ENCODE data around the gene ZNFX1. TPM values are rescaled to one million over a fixed set of nuclear protein-coding genes. Genes with fewer than 3 reads are reported as not detected.

The ZNFX1 gene
- total RNA-seq, 1 donor from 2014 or later: 77.4 TPM

DNA sequence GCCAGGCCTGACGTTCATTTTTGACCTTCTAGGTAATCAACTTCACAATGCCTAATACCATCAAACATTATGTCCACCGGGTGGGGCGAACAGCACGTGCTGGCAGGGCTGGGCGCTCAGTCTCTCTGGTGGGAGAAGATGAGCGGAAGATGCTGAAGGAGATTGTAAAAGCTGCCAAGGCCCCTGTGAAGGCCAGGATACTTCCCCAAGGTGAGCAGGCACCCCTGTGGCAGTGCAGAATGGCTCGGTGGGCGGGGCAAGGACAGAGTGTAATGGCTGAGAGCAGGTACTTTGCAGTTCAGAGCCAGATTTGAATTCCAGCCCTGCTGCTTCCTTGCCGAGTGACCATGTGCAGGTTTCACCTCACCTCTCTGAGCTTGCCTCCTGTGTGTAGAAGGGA, 41.6 kb downstream of the ZNFX1 start:
- FAIRE-seq (no peak), DNase-seq (ENCODE audit: low read depth) (no peak)
- no peak overlapping the region for H2AFZ ChIP-seq (ENCODE audit: low read depth, low read length)
- no peak overlapping the region for H3K4me3 ChIP-seq (ENCODE audit: insufficient read depth, low read depth, low read length)
- TF ChIP-seq, protein P1, sequence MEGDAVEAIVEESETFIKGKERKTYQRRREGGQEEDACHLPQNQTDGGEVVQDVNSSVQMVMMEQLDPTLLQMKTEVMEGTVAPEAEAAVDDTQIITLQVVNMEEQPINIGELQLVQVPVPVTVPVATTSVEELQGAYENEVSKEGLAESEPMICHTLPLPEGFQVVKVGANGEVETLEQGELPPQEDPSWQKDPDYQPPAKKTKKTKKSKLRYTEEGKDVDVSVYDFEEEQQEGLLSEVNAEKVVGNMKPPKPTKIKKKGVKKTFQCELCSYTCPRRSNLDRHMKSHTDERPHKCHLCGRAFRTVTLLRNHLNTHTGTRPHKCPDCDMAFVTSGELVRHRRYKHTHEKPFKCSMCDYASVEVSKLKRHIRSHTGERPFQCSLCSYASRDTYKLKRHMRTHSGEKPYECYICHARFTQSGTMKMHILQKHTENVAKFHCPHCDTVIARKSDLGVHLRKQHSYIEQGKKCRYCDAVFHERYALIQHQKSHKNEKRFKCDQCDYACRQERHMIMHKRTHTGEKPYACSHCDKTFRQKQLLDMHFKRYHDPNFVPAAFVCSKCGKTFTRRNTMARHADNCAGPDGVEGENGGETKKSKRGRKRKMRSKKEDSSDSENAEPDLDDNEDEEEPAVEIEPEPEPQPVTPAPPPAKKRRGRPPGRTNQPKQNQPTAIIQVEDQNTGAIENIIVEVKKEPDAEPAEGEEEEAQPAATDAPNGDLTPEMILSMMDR (IDR thresholded peaks at IDR 0.05; ENCODE audit: insufficient read depth, low read depth, low read length): no peak
- TF ChIP-seq EZH2 (IDR thresholded peaks at IDR 0.05; ENCODE audit: insufficient read depth, low read length): no peak
- no peaks in the 10 kb centered on the region for H3K4me1 ChIP-seq (ENCODE audit: insufficient read depth, low read length)
- H3K79me2 ChIP-seq (ENCODE audit: insufficient read depth, low read length): peaks cover 2% of the 10 kb centered on the region
- no peak overlapping the region for H3K27ac ChIP-seq (ENCODE audit: low read depth, low read length)
- Mint-ChIP-seq H3K27ac (ENCODE audit: unreplicated experiment) (no peak overlapping the region), H3K27me3 (ENCODE audit: low read depth, unreplicated experiment) (no peaks in the 10 kb centered on the region), H3K36me3 (ENCODE audit: low read depth, unreplicated experiment) (peaks cover 22% of the 10 kb centered on the region), H3K4me3 (ENCODE audit: unreplicated experiment) (no peak overlapping the region), H3K9me3 (ENCODE audit: unreplicated experiment) (no peaks in the 10 kb centered on the region), H3K4me1 (ENCODE audit: low read depth, unreplicated experiment) (peaks cover 2% of the 10 kb centered on the region)
- peaks cover 55% of the 10 kb centered on the region for H3K36me3 ChIP-seq (ENCODE audit: insufficient read depth, low read length)
- H3K9me3 ChIP-seq (ENCODE audit: insufficient read depth, low read depth, low read length): no peaks in the 10 kb centered on the region
- H4K20me1 ChIP-seq (ENCODE audit: insufficient read depth, low read length): peaks cover 5% of the 10 kb centered on the region
- no peak overlapping the region for H3K4me2 ChIP-seq (ENCODE audit: low read length)
- no peaks in the 10 kb centered on the region for H3K27me3 ChIP-seq (ENCODE audit: insufficient read depth, low read length)
- H3K9ac ChIP-seq (ENCODE audit: low read length): no peak overlapping the region

DNA sequence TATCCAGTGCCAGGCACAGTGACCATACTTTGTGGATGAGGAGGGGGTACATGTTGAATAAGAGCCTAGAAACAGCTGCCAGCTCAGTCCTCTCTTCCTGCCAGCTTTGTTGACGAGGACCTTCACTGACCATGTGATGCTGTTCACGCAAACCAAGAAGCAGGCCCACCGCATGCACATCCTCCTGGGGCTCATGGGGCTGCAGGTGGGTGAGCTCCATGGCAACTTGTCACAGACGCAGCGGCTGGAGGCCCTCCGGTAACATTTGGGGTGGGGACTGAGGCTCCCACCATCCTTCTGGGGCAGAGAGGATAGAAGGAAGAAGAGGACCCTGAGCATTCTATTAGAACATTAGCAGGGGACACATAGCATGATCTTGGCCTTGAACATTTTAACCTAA, 43.0 kb downstream of the ZNFX1 start:
- H3K27ac Mint-ChIP-seq (ENCODE audit: unreplicated experiment): no peak overlapping the region
- H3K36me3 ChIP-seq (ENCODE audit: insufficient read depth, low read length): peaks cover 62% of the 10 kb centered on the region

DNA sequence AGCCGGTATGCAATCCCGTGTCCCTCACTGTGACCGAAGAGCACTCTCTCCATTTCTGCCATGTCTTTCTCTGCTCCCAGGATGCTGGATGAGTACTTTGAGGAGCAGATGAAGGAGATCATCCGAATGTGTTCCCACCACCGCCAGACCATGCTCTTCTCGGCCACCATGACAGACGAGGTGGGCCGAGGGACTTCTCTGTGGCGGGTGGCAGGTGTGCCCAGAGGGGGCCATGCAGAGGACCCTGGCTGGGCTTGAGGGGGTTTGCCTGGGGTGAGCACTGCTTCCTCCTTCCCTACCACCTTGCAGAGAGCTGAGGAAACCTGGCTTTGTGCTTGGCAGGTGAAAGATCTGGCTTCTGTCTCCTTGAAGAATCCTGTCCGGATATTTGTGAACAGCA, 44.6 kb downstream of the ZNFX1 start:
- Mint-ChIP-seq H3K36me3 (ENCODE audit: low read depth, unreplicated experiment) (peaks cover 21% of the 10 kb centered on the region), H3K9me3 (ENCODE audit: unreplicated experiment) (no peaks in the 10 kb centered on the region), H3K4me3 (ENCODE audit: unreplicated experiment) (peak overlapping the region; percentile 51), H3K27me3 (ENCODE audit: low read depth, unreplicated experiment) (no peaks in the 10 kb centered on the region), H3K4me1 (ENCODE audit: low read depth, unreplicated experiment) (peaks cover 13% of the 10 kb centered on the region), H3K27ac (ENCODE audit: unreplicated experiment) (no peak overlapping the region)
- Histone ChIP-seq H2AFZ (ENCODE audit: low read depth, low read length) (no peak overlapping the region), H3K27me3 (ENCODE audit: insufficient read depth, low read length) (no peaks in the 10 kb centered on the region), H4K20me1 (ENCODE audit: insufficient read depth, low read length) (peaks cover 5% of the 10 kb centered on the region), H3K4me1 (ENCODE audit: insufficient read depth, low read length) (no peaks in the 10 kb centered on the region), H3K36me3 (ENCODE audit: insufficient read depth, low read length) (peaks cover 60% of the 10 kb centered on the region), H3K4me2 (ENCODE audit: low read length) (no peak overlapping the region), H3K9ac (ENCODE audit: low read length) (no peak overlapping the region), H3K9me3 (ENCODE audit: insufficient read depth, low read depth, low read length) (no peaks in the 10 kb centered on the region), H3K4me3 (ENCODE audit: insufficient read depth, low read depth, low read length) (no peak overlapping the region), H3K27ac (ENCODE audit: low read depth, low read length) (no peak overlapping the region), H3K79me2 (ENCODE audit: insufficient read depth, low read length) (peaks cover 2% of the 10 kb centered on the region)
- TF ChIP-seq, protein P1 (IDR thresholded peaks at IDR 0.05; ENCODE audit: insufficient read depth, low read depth, low read length): no peak
- no peak for TF ChIP-seq EZH2 (IDR thresholded peaks at IDR 0.05; ENCODE audit: insufficient read depth, low read length)
- DNase-seq (ENCODE audit: low read depth) (no peak), FAIRE-seq (no peak)

More for the DNA sequence above, 43.0 kb downstream of the ZNFX1 start:
- Mint-ChIP-seq H3K4me1 (ENCODE audit: low read depth, unreplicated experiment) (peaks cover 13% of the 10 kb centered on the region), H3K36me3 (ENCODE audit: low read depth, unreplicated experiment) (peaks cover 24% of the 10 kb centered on the region), H3K9me3 (ENCODE audit: unreplicated experiment) (no peaks in the 10 kb centered on the region), H3K27me3 (ENCODE audit: low read depth, unreplicated experiment) (no peaks in the 10 kb centered on the region), H3K4me3 (ENCODE audit: unreplicated experiment) (no peak overlapping the region)
- H3K4me1 ChIP-seq (ENCODE audit: insufficient read depth, low read length): no peaks in the 10 kb centered on the region
- TF ChIP-seq, protein P1 (IDR thresholded peaks at IDR 0.05; ENCODE audit: insufficient read depth, low read depth, low read length): no peak
- TF ChIP-seq EZH2 (IDR thresholded peaks at IDR 0.05; ENCODE audit: insufficient read depth, low read length): no peak
- no peak overlapping the region for H3K9ac ChIP-seq (ENCODE audit: low read length)
- H3K4me3 ChIP-seq (ENCODE audit: insufficient read depth, low read depth, low read length): no peak overlapping the region
- DNase-seq (ENCODE audit: low read depth): no peak
- H3K79me2 ChIP-seq (ENCODE audit: insufficient read depth, low read length): peaks cover 2% of the 10 kb centered on the region
- H4K20me1 ChIP-seq (ENCODE audit: insufficient read depth, low read length): peaks cover 5% of the 10 kb centered on the region
- no peak overlapping the region for H3K4me2 ChIP-seq (ENCODE audit: low read length)
- H3K27me3 ChIP-seq (ENCODE audit: insufficient read depth, low read length): no peaks in the 10 kb centered on the region
- H3K9me3 ChIP-seq (ENCODE audit: insufficient read depth, low read depth, low read length): no peaks in the 10 kb centered on the region
- no peak overlapping the region for H2AFZ ChIP-seq (ENCODE audit: low read depth, low read length)
- no peak for FAIRE-seq
- no peak overlapping the region for H3K27ac ChIP-seq (ENCODE audit: low read depth, low read length)

Data from astrocyte (in vitro differentiated cells and primary cell).